Ovary (tissue), 9 donors: ENCODE results near the gene INCA1. TPM values are rescaled to one million over a fixed set of nuclear protein-coding genes. Genes with fewer than 3 reads are reported as not detected.

Experiments used
- DNase-seq, 5 donors: peaks; one replicate each; pipeline ENCODE4 v3.0.0-alpha.2; 2019 to 2020
- H3K27ac ChIP-seq, 2 donors: fragments of 200-600 bp; one replicate each; pipeline versions ENCODE4 v1.5.1 to v1.8.0; 2019 to 2022
- H3K27me3 ChIP-seq: fragments of 200-600 bp; one replicate; pipeline ENCODE4 v1.8.0; 2022
- H3K36me3 ChIP-seq: fragments of 200-600 bp; sonication (generic); one replicate; pipeline ENCODE4 v1.5.1; 2019
- H3K4me1 ChIP-seq: one replicate; pipeline ENCODE4 v1.8.1; 2013; ENCODE audit warnings: mild to moderate bottlenecking, moderate library complexity; ENCODE audit not compliant: insufficient read depth
- H3K4me3 ChIP-seq: fragments of 200-600 bp; sonication (generic); one replicate; pipeline ENCODE4 v1.5.1; 2017
- H3K9me3 ChIP-seq, 2 donors: fragments of 200-600 bp in 1 of 2; sonication (generic) in 1 of 2; one replicate each; pipeline versions ENCODE4 v1.5.1 to v1.8.1; 2013 to 2019; ENCODE audit warnings: mild to moderate bottlenecking in 1 of 2, moderate library complexity in 1 of 2
- CTCF ChIP-seq, 3 donors: fragments of 450-650 bp in 2 of 3; fragments of 200-600 bp in 1 of 3; IDR thresholded peaks; one replicate each; pipeline versions ENCODE4 v1.5.1 to v1.8.0; 2016 to 2022; ENCODE audit warnings: antibody characterized with exemption in 3 of 3, mild to moderate bottlenecking in 1 of 3
- EP300 ChIP-seq: sonication (generic); formaldehyde crosslinking; IDR thresholded peaks from one replicate; pipeline ENCODE4 v1.6.1; 2017; ENCODE audit warnings: antibody characterized with exemption
- POLR2A ChIP-seq: fragments of 450-650 bp; IDR thresholded peaks from one replicate; pipeline ENCODE4 v1.6.1; 2017; ENCODE audit warnings: antibody characterized with exemption, mild to moderate bottlenecking, moderate library complexity
- WGBS, 3 donors: extraction: QIAGEN DNeasy Blood & Tissue Kit in 1 of 3; methylation state at CpG; one replicate each; pipeline versions ENCODE4 v1.1.5 to v1.1.7; 2013 to 2017; 5-methylcytosine and 5-hydroxymethylcytosine counted together
- intact Hi-C, 4 donors: fragments of 100-400 bp; cut with DNase I; formaldehyde crosslinking; loops; one replicate each; pipeline versions ENCODE4 v1.11.0 to v1.15.1; 2022 to 2023
- polyA plus RNA-seq, 2 donors: library from polyadenylated mRNA; stranded (reverse); fragments of 200-250 nt in 1 of 2; fragments of 350-450 nt in 1 of 2; fragmentation: Illumina TruSeq in 1 of 2; extraction: RNeasy Lipid Tissue Mini Kit (QIAGEN cat#74804) in 1 of 2; gene quantifications; one replicate each; pipeline ENCODE4 v1.2.3, GENCODE V29; 2013 to 2014
- total RNA-seq, 7 donors: library from RNA; depleted of rRNA in 2 of 7; stranded (reverse); fragments of >200 nt in 2 of 7; fragmentation: NEBNext Ultra II Directional in 3 of 7; extraction: Animal tissue kit (Norgen Biotek cat#: 25700) in 3 of 7; gene quantifications; one replicate each; pipeline versions ENCODE4 v1.1.0 to v1.2.4, GENCODE V29; 2016 to 2023
- donor health status: DM: no; HTN: no; CAD: no; lungs with moderate emphysema.
- donor health status: DM: no; HTN: no; CAD: no.
- donor health status: Bipolar disorder and iron deficiency.
- donor health status: DM: yes; HTN: yes; CAD: no.
- donor health status: DM: no; HTN: no; CAD: no.
- donor health status: DM: yes; HTN: yes; CAD: no.

INCA1 gene
- total and polyA plus RNA-seq, 9 donors = 0.95 to 5.0 (median 1.9) TPM

GRCh38 chr17:4944163-4944553, 53.2 kb downstream of the INCA1 start:
- Histone ChIP-seq H3K4me1 (peaks cover 6% of the 10 kb centered on the region), H3K36me3 (no peaks in the 10 kb centered on the region), H3K27ac (no peak overlapping the region), H3K4me3 (no peak overlapping the region), H3K9me3 (no peaks in the 10 kb centered on the region), H3K27me3 (no peaks in the 10 kb centered on the region)
- intact Hi-C loops = no loop called here
- no peak for TF ChIP-seq CTCF (IDR thresholded peaks at IDR 0.05)
- no peak for TF ChIP-seq EP300
- no peak for TF ChIP-seq POLR2A
- WGBS, 3 donors = 46 to 50% (median 49%) methylated on average over 3 of the region's 3 CpGs
- no peak for DNase-seq

GRCh38 chr17:4942760-4943508, 54.4 kb downstream of the INCA1 start:
- H3K4me3 ChIP-seq = no peak overlapping the region
- intact Hi-C loops = no loop called here
- no peak overlapping the region for H3K27ac ChIP-seq
- DNase-seq = no peak
- H3K9me3 ChIP-seq = no peaks in the 10 kb centered on the region
- no peaks in the 10 kb centered on the region for H3K36me3 ChIP-seq
- H3K27me3 ChIP-seq = no peaks in the 10 kb centered on the region
- H3K4me1 ChIP-seq = peaks cover 14% of the 10 kb centered on the region
- WGBS, 3 donors = 62 to 71% (median 66%) methylated on average over 13 of the region's 13 CpGs
- no peak for TF ChIP-seq EP300
- no peak for TF ChIP-seq POLR2A
- no peak for TF ChIP-seq CTCF (IDR thresholded peaks at IDR 0.05)

GRCh38 chr17:4941319-4941610, 56.1 kb downstream of the INCA1 start:
- Histone ChIP-seq H3K4me1 (peaks cover 14% of the 10 kb centered on the region), H3K4me3 (peak overlapping the region; percentile 88), H3K36me3 (no peaks in the 10 kb centered on the region), H3K27me3 (no peaks in the 10 kb centered on the region), H3K27ac (no peak overlapping the region), H3K9me3 (no peaks in the 10 kb centered on the region)
- WGBS, 3 donors = 30 to 48% (median 32%) methylated on average over 4 of the region's 4 CpGs
- DNase-seq = no peak
- intact Hi-C loops = no loop called here
- TF ChIP-seq EP300 (no peak), POLR2A (no peak), CTCF (IDR thresholded peaks at IDR 0.05) (no peak)

GRCh38 chr17:4940555-4941318, 56.6 kb downstream of the INCA1 start:
- H3K4me1 ChIP-seq = peaks cover 14% of the 10 kb centered on the region
- H3K36me3 ChIP-seq = no peaks in the 10 kb centered on the region
- no peaks in the 10 kb centered on the region for H3K9me3 ChIP-seq
- intact Hi-C loops = no loop called here
- H3K4me3 ChIP-seq = peak overlapping the region; percentile 88
- H3K27ac ChIP-seq = peak overlapping the region; percentile 76 to 93
- TF ChIP-seq POLR2A (no peak), CTCF (IDR thresholded peaks at IDR 0.05) (no peak), EP300 (no peak)
- WGBS, 3 donors = 1 to 2% (median 2%) methylated on average over 29 of the region's 29 CpGs
- peak in 3 of 5 donors; percentile 49 to 87 (median 82) for DNase-seq
- no peaks in the 10 kb centered on the region for H3K27me3 ChIP-seq
